BLaER1 (cell line): ENCODE results near the gene SERTAD2.

Experiments
- H3K27ac ChIP-seq: shearing (Covaris generic); formaldehyde crosslinking; 2 replicates; pipeline ENCODE4 v1.8.1; 2022
- H3K27me3 ChIP-seq: shearing (Covaris generic); formaldehyde crosslinking; 2 replicates; pipeline ENCODE4 v1.8.1; 2022
- H3K36me3 ChIP-seq: shearing (Covaris generic); formaldehyde crosslinking; 2 replicates; pipeline ENCODE4 v1.8.1; 2022
- H3K4me1 ChIP-seq: shearing (Covaris generic); formaldehyde crosslinking; 2 replicates; pipeline ENCODE4 v1.8.1; 2022
- H3K4me2 ChIP-seq: shearing (Covaris generic); formaldehyde crosslinking; 2 replicates; pipeline ENCODE4 v1.8.1; 2022
- H3K4me3 ChIP-seq: shearing (Covaris generic); formaldehyde crosslinking; 2 replicates; pipeline ENCODE4 v1.8.1; 2022
- H3K9ac ChIP-seq: shearing (Covaris generic); formaldehyde crosslinking; 2 replicates; pipeline ENCODE4 v1.8.1; 2022
- H3K9me3 ChIP-seq: shearing (Covaris generic); formaldehyde crosslinking; 2 replicates; pipeline ENCODE4 v1.8.1; 2022
- H4K20me1 ChIP-seq: shearing (Covaris generic); formaldehyde crosslinking; 2 replicates; pipeline ENCODE4 v1.8.1; 2022
- Cebpa-rat ChIP-seq: shearing (Covaris generic); IDR thresholded peaks from 2 replicates; pipeline ENCODE4 v1.8.1; 2022

Gene SERTAD2

GRCh38 chr2:64638502-64639120 lies 15.1 kb downstream of the SERTAD2 start:
- Histone ChIP-seq H3K9ac (no peak overlapping the region), H3K4me1 (peaks cover 70% of the 10 kb centered on the region), H3K36me3 (peaks cover 36% of the 10 kb centered on the region), H3K4me2 (peak overlapping the region; percentile 85), H3K9me3 (no peaks in the 10 kb centered on the region), H3K27ac (no peak overlapping the region), H3K4me3 (no peak overlapping the region), H3K27me3 (no peaks in the 10 kb centered on the region), H4K20me1 (peaks cover 56% of the 10 kb centered on the region)
- no peak for TF ChIP-seq Cebpa-rat

GRCh38 chr2:64637931-64638330 lies 15.8 kb downstream of the SERTAD2 start:
- Histone ChIP-seq H3K9me3 (no peaks in the 10 kb centered on the region), H3K4me1 (peaks cover 64% of the 10 kb centered on the region), H3K9ac (no peak overlapping the region; the same call in 1 of the 2 replicates), H3K36me3 (peaks cover 43% of the 10 kb centered on the region), H3K4me2 (peak overlapping the region; percentile 85), H3K27me3 (no peaks in the 10 kb centered on the region), H3K27ac (peak overlapping the region; percentile 82), H4K20me1 (peaks cover 49% of the 10 kb centered on the region), H3K4me3 (no peak overlapping the region)
- no peak for TF ChIP-seq Cebpa-rat

- peak overlapping the region; percentile 38 for H3K4me3 ChIP-seq
Observed at GRCh38 chr2:64637000-64637635, 16.6 kb downstream of the SERTAD2 start.

GRCh38 chr2:64635976-64636911 lies 17.5 kb downstream of the SERTAD2 start:
- Histone ChIP-seq H3K36me3 (peaks cover 50% of the 10 kb centered on the region), H3K4me2 (peak overlapping the region; percentile 85), H4K20me1 (peaks cover 32% of the 10 kb centered on the region), H3K27ac (peak overlapping the region; percentile 82), H3K27me3 (no peaks in the 10 kb centered on the region), H3K9me3 (no peaks in the 10 kb centered on the region), H3K4me1 (peaks cover 47% of the 10 kb centered on the region), H3K4me3 (peak overlapping the region; percentile 38), H3K9ac (peak overlapping the region; percentile 17)
- TF ChIP-seq Cebpa-rat: no peak

More at GRCh38 chr2:64637000-64637635, 16.6 kb downstream of the SERTAD2 start:
- Histone ChIP-seq H3K4me2 (peak overlapping the region; percentile 85), H3K27me3 (no peaks in the 10 kb centered on the region), H4K20me1 (peaks cover 41% of the 10 kb centered on the region), H3K36me3 (peaks cover 50% of the 10 kb centered on the region), H3K9ac (peak overlapping the region; percentile 17; the same call in 1 of the 2 replicates), H3K9me3 (no peaks in the 10 kb centered on the region), H3K27ac (peak overlapping the region; percentile 82), H3K4me1 (peaks cover 55% of the 10 kb centered on the region)
- no peak for TF ChIP-seq Cebpa-rat

GRCh38 chr2:64634345-64635267 lies 19.1 kb downstream of the SERTAD2 start:
- H3K9ac ChIP-seq: no peak overlapping the region
- H3K36me3 ChIP-seq: peaks cover 55% of the 10 kb centered on the region
- H3K9me3 ChIP-seq: no peaks in the 10 kb centered on the region
- H3K27ac ChIP-seq: no peak overlapping the region
- H3K4me1 ChIP-seq: peaks cover 33% of the 10 kb centered on the region
- peaks cover 16% of the 10 kb centered on the region for H4K20me1 ChIP-seq
- no peaks in the 10 kb centered on the region for H3K27me3 ChIP-seq
- TF ChIP-seq Cebpa-rat: no peak
- no peak overlapping the region for H3K4me2 ChIP-seq
- H3K4me3 ChIP-seq: no peak overlapping the region

GRCh38 chr2:64632835-64633819 lies 20.6 kb downstream of the SERTAD2 start:
- H3K4me2 ChIP-seq: no peak overlapping the region

GRCh38 chr2:64631771-64632170 lies 21.9 kb downstream of the SERTAD2 start:
- Histone ChIP-seq H4K20me1 (no peaks in the 10 kb centered on the region; the same call in 1 of the 2 replicates), H3K4me1 (peaks cover 15% of the 10 kb centered on the region), H3K36me3 (peaks cover 55% of the 10 kb centered on the region), H3K9ac (no peak overlapping the region), H3K27me3 (no peaks in the 10 kb centered on the region), H3K27ac (no peak overlapping the region), H3K4me2 (no peak overlapping the region), H3K9me3 (no peaks in the 10 kb centered on the region), H3K4me3 (no peak overlapping the region)
- no peak for TF ChIP-seq Cebpa-rat

More at GRCh38 chr2:64632835-64633819, 20.6 kb downstream of the SERTAD2 start:
- no peak for TF ChIP-seq Cebpa-rat
- Histone ChIP-seq H3K27ac (no peak overlapping the region), H3K4me3 (no peak overlapping the region), H4K20me1 (peaks cover 10% of the 10 kb centered on the region), H3K9me3 (no peaks in the 10 kb centered on the region), H3K4me1 (peaks cover 26% of the 10 kb centered on the region), H3K27me3 (no peaks in the 10 kb centered on the region), H3K36me3 (peaks cover 55% of the 10 kb centered on the region), H3K9ac (no peak overlapping the region)

GRCh38 chr2:64630752-64631151 lies 23.0 kb downstream of the SERTAD2 start:
- no peaks in the 10 kb centered on the region for H3K9me3 ChIP-seq
- H3K4me3 ChIP-seq: no peak overlapping the region
- H3K4me1 ChIP-seq: peaks cover 14% of the 10 kb centered on the region
- TF ChIP-seq Cebpa-rat: no peak
- no peak overlapping the region for H3K27ac ChIP-seq
- H3K27me3 ChIP-seq: no peaks in the 10 kb centered on the region
- H4K20me1 ChIP-seq: no peaks in the 10 kb centered on the region; the same call in 1 of the 2 replicates
- H3K36me3 ChIP-seq: peaks cover 48% of the 10 kb centered on the region
- no peak overlapping the region for H3K9ac ChIP-seq
- H3K4me2 ChIP-seq: no peak overlapping the region
